Activated CD4-positive, alpha-beta T cell treated with anti-CD3 and anti-CD28 coated beads, Interleukin-2, Interleukin-6, amounts not matched to agents 100 ng/mL and 50 ng/mL, durations not matched to agents 16 hours and 8 hours (primary cell): ENCODE data around the gene FHL3.

Source experiments
- DNase-seq: peaks from one replicate; pipeline ENCODE4 v3.0.0-alpha.2; 2020

Gene FHL3

DNA sequence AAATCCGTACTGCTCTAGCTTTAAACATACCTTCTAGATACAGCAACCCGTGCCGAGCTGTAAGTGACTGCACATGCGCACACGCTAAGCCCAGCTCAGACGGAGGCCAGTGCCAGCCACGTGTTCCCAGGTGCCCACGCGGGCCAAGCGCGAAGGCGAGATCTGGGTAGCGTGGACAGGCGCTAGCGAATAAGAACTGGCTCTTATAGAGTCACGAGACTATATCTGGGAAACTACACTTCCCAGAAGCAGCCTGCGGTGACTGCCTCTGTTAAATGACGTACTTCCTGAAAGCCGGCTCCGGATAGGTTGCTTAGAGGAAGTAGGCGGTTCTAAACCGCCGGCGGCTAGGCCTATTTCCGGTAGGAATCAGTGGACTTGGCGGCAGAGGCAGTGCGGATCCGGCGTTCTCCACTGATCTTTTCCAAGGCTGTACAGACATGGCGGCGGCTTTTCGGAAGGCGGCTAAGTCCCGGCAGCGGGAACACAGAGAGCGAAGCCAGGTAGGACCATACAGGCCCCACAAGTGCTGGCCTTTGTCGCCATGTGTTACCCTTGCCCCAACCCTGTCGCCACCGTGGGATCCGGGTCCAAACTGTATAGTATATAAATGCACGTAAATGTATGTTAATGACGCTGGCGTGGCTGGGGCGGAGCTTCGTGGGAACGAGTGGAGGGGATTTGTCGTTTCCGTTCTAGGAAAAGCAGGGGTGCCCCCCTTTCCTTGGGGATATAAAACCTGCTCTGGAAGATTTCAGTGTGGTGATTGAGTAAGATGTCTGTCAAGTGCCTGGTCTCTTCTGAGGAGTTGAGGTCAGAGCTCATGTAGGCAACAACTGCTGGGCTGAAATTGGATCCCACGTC, 7.3 kb upstream of the FHL3 start, which contains the start of gene UTP11:
UTP11 (plus strand) TSS at position 372 of the 864 bp plus-strand sequence; CDS start at position 441, 69 bp downstream.
- DNase-seq = peak; percentile 97

DNA sequence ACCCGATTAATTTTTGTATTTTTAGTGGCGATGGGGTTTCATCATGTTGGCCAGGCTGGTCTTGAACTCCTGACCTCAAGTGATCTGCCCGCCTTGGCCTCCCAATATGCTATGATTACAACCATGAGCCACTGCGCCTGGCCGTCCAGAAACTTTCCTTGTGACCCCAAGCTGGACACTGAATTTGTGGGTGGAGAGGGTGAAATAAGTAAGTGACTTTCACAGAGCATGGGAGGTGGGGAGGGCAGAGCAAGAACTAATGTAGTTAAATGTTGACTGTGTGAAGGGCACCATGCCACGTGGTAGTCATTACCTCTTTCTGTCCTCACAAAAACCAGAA, 4.5 kb upstream of the FHL3 start:
- no peak for DNase-seq

GRCh38 chr1:38009088-38009840, 4.0 kb upstream of the FHL3 start:
- DNase-seq = peak; percentile 79

GRCh38 chr1:38006008-38006828, 904 bp upstream of the FHL3 start:
- DNase-seq = no peak

DNA sequence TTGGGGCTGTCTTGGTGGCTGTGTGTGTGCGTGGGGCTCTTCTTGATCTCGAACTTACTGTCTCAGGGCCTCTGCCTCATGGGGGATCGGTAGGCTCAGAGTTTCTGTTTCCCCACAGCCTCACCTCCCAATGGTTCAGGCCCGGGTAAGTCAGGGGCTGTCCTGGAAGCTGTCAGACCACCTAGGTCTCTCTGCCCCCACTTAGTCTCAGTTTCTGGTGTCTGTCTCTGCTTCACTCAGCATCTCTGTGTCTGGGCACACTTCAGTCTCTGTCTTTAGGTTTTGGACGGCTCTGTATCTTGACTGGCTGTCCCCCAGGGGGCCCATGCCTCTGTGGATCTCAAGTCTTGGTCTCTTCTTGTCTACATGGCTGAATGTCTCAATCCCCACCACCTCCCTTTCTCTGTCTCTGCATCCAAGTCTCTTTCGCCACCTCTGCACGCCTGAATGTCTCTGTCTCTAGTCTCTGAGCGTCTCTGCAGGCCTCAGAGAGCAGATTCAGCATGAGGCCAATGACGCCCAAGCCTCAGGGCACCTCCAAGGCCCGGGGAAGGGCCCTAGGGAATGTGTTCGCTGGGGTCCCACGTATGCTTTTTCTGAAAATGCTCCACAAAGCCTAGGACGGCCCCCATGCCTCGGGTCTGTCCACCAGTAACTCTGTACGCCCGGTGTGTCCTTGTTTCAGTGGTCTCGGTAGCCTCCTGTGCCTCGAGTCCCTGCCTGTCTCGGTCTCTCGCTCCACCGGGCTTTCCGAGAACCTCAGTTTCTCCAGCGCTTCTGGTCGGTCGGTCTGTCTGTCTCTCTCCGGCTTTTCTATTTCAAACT, 818 bp downstream of the FHL3 start:
- peak; percentile 40 for DNase-seq

- DNase-seq = no peak
These were observed 1.8 kb downstream of the FHL3 start for GRCh38 chr1:38003261-38004250.

- no peak for DNase-seq
These were observed 4.5 kb downstream of the FHL3 start for GRCh38 chr1:38000529-38001455.

DNA sequence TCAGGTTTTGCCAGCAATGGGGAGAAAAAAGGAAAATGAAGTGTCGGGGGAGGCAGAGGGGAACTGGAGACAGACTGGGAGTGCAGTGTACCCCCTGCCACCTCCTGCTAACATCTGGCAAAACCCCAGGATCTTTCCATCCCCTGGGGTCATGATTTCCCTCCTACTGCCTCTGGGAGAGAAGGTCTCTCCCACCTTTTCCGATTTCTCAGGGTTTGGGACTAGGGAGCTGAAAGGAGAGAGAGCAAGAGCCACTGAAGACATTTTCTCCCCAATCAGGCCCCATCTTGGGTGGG, 5.1 kb downstream of the FHL3 start:
- DNase-seq = no peak

- DNase-seq = peak; percentile 45
These were observed 5.7 kb downstream of the FHL3 start for GRCh38 chr1:37999430-38000232.

DNA sequence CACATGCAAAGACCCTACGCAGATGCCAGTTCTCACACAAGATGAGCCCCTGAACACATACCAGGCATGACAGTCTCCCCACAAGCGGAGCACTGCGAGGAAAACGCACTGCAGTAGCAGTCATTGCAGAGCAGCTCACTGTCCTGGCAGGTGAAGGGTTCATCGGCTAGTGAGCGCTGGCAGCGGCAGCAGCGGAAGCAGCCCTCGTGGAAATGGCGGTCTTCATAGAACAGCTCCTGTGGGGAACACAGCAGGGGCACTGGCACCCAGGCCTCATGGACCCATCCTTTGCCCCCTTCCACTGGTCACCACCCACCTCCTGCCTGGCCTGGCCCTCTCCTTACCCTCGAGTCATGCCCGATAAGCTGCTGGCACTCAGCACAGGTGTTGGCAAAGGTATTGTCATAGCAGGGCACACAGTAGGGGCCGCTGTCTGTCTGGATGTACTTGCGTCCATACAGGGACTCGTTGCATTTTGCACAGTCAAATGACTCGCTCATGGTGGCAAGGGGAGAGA, 6.3 kb downstream of the FHL3 start:
- no peak for DNase-seq

- DNase-seq = no peak
These were observed 7.1 kb downstream of the FHL3 start for GRCh38 chr1:37998089-37998808.

GRCh38 chr1:37997256-37998088, 7.8 kb downstream of the FHL3 start:
- no peak for DNase-seq

- peak; percentile 33 for DNase-seq
These were observed 9.5 kb downstream of the FHL3 start for GRCh38 chr1:37995751-37996345.

- no peak for DNase-seq
These were observed 10.3 kb downstream of the FHL3 start for GRCh38 chr1:37994886-37995566.

DNA sequence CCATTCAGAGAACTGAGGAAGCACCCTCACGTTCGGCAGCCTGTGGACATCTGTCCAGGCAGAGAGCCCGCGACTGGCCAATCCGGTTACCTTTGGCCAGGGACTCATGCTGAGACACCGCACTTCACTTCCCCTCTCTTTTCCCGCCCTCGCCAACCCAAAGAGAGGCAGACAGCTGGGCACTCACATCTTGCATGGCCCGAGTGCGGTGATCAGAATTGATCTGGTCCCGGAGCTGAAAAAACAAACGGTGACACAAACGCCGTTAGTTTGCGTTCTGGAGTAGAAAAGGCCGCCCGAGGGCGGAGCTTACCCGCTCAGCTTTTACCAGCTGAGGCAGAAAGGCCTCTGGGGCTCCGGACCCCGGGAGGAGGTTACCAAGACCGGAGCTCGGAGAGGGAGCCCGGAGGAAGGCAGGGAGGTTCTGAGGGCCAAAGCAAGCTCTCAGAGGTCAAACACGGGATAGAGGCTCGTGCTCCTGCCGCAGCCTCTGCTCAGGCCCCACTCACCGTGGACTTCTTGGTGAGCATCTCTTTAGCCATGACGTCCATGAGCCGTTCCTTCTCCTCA, 15.9 kb downstream of the FHL3 start:
- peak; percentile 39 for DNase-seq

- no peak for DNase-seq
These were observed 17.6 kb downstream of the FHL3 start for GRCh38 chr1:37987679-37988078.
